ENCODE measurements around the gene ROBO1.

The ROBO1 gene

GRCh38 chr3:79085171-79085570 lies 682.6 kb downstream of the ROBO1 start:
- TF ChIP-seq CTCF (conservative IDR thresholded peaks at IDR 0.05; ENCODE audit: low read depth, low read length): no peak
- no peak overlapping the region for H3K4me3 ChIP-seq (ENCODE audit: low read depth, low read length)
- DNase-seq (ENCODE audit: low read depth): peak; percentile 52

GRCh38 chr3:79081335-79081734 lies 686.5 kb downstream of the ROBO1 start:
- DNase-seq (ENCODE audit: low read depth): no peak
- H3K4me3 ChIP-seq (ENCODE audit: low read depth, low read length): no peak overlapping the region
- TF ChIP-seq CTCF (conservative IDR thresholded peaks at IDR 0.05; ENCODE audit: low read depth, low read length): no peak

GRCh38 chr3:79074558-79074957 lies 693.2 kb downstream of the ROBO1 start:
- H3K4me3 ChIP-seq (ENCODE audit: low read depth, low read length): no peak overlapping the region
- DNase-seq (ENCODE audit: low read depth): no peak
- no peak for TF ChIP-seq CTCF (conservative IDR thresholded peaks at IDR 0.05; ENCODE audit: low read depth, low read length)

- TF ChIP-seq CTCF (conservative IDR thresholded peaks at IDR 0.05; ENCODE audit: low read depth, low read length): no peak
- H3K4me3 ChIP-seq (ENCODE audit: low read depth, low read length): no peak overlapping the region
- no peak for DNase-seq (ENCODE audit: low read depth)
Measured at GRCh38 chr3:79067734-79068133, 700.1 kb downstream of the ROBO1 start.

- TF ChIP-seq CTCF (conservative IDR thresholded peaks at IDR 0.05; ENCODE audit: low read depth, low read length): no peak
- H3K4me3 ChIP-seq (ENCODE audit: low read depth, low read length): no peak overlapping the region
- DNase-seq (ENCODE audit: low read depth): no peak
Measured at GRCh38 chr3:79066481-79066880, 701.3 kb downstream of the ROBO1 start.

GRCh38 chr3:79063624-79064023 lies 704.2 kb downstream of the ROBO1 start:
- H3K4me3 ChIP-seq (ENCODE audit: low read depth, low read length): no peak overlapping the region
- DNase-seq (ENCODE audit: low read depth): no peak
- no peak for TF ChIP-seq CTCF (conservative IDR thresholded peaks at IDR 0.05; ENCODE audit: low read depth, low read length)

GRCh38 chr3:79057756-79058155 lies 710.0 kb downstream of the ROBO1 start:
- no peak for TF ChIP-seq CTCF (conservative IDR thresholded peaks at IDR 0.05; ENCODE audit: low read depth, low read length)
- DNase-seq (ENCODE audit: low read depth): no peak
- H3K4me3 ChIP-seq (ENCODE audit: low read depth, low read length): no peak overlapping the region
